ENCODE measurements around the gene CEMP1. TPM values are rescaled to one million over a fixed set of nuclear protein-coding genes. Genes with fewer than 3 reads are reported as not detected.

CEMP1 gene
- total and polyA plus RNA-seq, 10 of the 15 experiments (the other 5 are each of a cell fraction or from before 2014, with no cell fraction given), result 0.05 to 8.2 (median 1.5) TPM; not detected in 5

DNA sequence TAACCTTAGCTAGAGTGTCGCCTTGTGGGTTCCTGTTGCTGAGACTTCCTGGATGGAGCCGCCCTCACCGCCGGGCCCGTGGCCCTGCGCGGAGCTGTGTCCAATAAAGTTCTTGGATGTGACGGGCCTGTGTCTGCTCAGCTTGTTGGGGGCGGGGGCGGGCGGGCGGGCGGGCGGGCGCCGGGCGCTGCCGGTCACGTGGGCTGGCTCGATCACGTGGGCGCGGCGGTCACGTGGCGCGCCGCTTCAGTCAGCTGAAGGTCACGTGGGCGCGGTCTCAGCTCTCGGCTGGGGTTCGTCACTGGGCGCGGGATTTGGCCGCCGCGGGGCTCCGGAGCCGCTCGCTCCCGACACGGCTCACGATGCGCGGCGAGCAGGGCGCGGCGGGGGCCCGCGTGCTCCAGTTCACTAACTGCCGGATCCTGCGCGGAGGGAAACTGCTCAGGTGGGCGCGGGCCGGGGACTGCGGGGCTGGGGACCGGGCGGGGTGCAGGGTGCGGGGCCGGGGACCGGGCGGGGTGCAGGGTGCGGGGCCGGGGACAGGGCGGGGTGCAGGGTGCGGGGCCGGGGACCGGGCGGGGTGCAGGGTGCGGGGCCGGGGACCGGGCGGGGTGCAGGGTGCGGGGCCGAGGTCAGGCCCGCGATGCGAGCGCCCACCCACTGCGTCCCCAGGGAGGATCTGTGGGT, 11.0 kb downstream of the CEMP1 start, which contains the start of gene AMDHD2 (continued):
- TF ChIP-seq, protein P1, sequence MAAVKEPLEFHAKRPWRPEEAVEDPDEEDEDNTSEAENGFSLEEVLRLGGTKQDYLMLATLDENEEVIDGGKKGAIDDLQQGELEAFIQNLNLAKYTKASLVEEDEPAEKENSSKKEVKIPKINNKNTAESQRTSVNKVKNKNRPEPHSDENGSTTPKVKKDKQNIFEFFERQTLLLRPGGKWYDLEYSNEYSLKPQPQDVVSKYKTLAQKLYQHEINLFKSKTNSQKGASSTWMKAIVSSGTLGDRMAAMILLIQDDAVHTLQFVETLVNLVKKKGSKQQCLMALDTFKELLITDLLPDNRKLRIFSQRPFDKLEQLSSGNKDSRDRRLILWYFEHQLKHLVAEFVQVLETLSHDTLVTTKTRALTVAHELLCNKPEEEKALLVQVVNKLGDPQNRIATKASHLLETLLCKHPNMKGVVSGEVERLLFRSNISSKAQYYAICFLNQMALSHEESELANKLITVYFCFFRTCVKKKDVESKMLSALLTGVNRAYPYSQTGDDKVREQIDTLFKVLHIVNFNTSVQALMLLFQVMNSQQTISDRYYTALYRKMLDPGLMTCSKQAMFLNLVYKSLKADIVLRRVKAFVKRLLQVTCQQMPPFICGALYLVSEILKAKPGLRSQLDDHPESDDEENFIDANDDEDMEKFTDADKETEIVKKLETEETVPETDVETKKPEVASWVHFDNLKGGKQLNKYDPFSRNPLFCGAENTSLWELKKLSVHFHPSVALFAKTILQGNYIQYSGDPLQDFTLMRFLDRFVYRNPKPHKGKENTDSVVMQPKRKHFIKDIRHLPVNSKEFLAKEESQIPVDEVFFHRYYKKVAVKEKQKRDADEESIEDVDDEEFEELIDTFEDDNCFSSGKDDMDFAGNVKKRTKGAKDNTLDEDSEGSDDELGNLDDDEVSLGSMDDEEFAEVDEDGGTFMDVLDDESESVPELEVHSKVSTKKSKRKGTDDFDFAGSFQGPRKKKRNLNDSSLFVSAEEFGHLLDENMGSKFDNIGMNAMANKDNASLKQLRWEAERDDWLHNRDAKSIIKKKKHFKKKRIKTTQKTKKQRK (IDR thresholded peaks at IDR 0.05; ENCODE audit: low read depth, low read length), result no peak
- peak; percentile 83; the same call in 2 of the 3 replicates for TF ChIP-seq POU2F2 (IDR thresholded peaks at IDR 0.05; ENCODE audit: borderline replicate concordance, low read depth, low read length)
- peak; percentile 89; the same call in 1 of the 2 replicates for TF ChIP-seq NFIC (IDR thresholded peaks at IDR 0.05; ENCODE audit: low read depth, low read length)
- TF ChIP-seq, protein P2, sequence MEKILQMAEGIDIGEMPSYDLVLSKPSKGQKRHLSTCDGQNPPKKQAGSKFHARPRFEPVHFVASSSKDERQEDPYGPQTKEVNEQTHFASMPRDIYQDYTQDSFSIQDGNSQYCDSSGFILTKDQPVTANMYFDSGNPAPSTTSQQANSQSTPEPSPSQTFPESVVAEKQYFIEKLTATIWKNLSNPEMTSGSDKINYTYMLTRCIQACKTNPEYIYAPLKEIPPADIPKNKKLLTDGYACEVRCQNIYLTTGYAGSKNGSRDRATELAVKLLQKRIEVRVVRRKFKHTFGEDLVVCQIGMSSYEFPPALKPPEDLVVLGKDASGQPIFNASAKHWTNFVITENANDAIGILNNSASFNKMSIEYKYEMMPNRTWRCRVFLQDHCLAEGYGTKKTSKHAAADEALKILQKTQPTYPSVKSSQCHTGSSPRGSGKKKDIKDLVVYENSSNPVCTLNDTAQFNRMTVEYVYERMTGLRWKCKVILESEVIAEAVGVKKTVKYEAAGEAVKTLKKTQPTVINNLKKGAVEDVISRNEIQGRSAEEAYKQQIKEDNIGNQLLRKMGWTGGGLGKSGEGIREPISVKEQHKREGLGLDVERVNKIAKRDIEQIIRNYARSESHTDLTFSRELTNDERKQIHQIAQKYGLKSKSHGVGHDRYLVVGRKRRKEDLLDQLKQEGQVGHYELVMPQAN (conservative IDR thresholded peaks at IDR 0.05), result peak; percentile 94
- TF ChIP-seq EP300 (IDR thresholded peaks at IDR 0.05; ENCODE audit: borderline replicate concordance in 1 of 2, control insufficient read depth in 1 of 2, low read depth in 2 of 2, low read length in 2 of 2), result no peak
- TF ChIP-seq ZNF217 (IDR thresholded peaks at IDR 0.05), result no peak
- TF ChIP-seq, protein P3, sequence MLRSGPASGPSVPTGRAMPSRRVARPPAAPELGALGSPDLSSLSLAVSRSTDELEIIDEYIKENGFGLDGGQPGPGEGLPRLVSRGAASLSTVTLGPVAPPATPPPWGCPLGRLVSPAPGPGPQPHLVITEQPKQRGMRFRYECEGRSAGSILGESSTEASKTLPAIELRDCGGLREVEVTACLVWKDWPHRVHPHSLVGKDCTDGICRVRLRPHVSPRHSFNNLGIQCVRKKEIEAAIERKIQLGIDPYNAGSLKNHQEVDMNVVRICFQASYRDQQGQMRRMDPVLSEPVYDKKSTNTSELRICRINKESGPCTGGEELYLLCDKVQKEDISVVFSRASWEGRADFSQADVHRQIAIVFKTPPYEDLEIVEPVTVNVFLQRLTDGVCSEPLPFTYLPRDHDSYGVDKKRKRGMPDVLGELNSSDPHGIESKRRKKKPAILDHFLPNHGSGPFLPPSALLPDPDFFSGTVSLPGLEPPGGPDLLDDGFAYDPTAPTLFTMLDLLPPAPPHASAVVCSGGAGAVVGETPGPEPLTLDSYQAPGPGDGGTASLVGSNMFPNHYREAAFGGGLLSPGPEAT (IDR thresholded peaks at IDR 0.05; ENCODE audit: low read depth), result 0 out of 2 replicates have a peak, but pooled peaks have one; percentile 14
- TF ChIP-seq, protein P4, sequence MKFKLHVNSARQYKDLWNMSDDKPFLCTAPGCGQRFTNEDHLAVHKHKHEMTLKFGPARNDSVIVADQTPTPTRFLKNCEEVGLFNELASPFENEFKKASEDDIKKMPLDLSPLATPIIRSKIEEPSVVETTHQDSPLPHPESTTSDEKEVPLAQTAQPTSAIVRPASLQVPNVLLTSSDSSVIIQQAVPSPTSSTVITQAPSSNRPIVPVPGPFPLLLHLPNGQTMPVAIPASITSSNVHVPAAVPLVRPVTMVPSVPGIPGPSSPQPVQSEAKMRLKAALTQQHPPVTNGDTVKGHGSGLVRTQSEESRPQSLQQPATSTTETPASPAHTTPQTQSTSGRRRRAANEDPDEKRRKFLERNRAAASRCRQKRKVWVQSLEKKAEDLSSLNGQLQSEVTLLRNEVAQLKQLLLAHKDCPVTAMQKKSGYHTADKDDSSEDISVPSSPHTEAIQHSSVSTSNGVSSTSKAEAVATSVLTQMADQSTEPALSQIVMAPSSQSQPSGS (IDR thresholded peaks at IDR 0.05; ENCODE audit: low read length), result no peak
- no peak for TF ChIP-seq ZNF622 (IDR thresholded peaks at IDR 0.05)
- peak; percentile 43 for TF ChIP-seq BRCA1 (IDR thresholded peaks at IDR 0.05; ENCODE audit: low read depth, low read length)
- TF ChIP-seq, protein P5, sequence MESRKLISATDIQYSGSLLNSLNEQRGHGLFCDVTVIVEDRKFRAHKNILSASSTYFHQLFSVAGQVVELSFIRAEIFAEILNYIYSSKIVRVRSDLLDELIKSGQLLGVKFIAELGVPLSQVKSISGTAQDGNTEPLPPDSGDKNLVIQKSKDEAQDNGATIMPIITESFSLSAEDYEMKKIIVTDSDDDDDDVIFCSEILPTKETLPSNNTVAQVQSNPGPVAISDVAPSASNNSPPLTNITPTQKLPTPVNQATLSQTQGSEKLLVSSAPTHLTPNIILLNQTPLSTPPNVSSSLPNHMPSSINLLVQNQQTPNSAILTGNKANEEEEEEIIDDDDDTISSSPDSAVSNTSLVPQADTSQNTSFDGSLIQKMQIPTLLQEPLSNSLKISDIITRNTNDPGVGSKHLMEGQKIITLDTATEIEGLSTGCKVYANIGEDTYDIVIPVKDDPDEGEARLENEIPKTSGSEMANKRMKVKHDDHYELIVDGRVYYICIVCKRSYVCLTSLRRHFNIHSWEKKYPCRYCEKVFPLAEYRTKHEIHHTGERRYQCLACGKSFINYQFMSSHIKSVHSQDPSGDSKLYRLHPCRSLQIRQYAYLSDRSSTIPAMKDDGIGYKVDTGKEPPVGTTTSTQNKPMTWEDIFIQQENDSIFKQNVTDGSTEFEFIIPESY (IDR thresholded peaks at IDR 0.05), result no peak
- TF ChIP-seq FOS (IDR thresholded peaks at IDR 0.05; ENCODE audit: borderline replicate concordance, extremely low read depth, insufficient read length), result peak; percentile 89
- peak; percentile 90 for TF ChIP-seq TARDBP (IDR thresholded peaks at IDR 0.05; ENCODE audit: borderline replicate concordance)
- TF ChIP-seq NR2F1 (conservative IDR thresholded peaks at IDR 0.05), result 0 out of 2 replicates have a peak, but pooled peaks have one; percentile 30
- TF ChIP-seq TAF1 (IDR thresholded peaks at IDR 0.05; ENCODE audit: borderline replicate concordance, low read depth, low read length), result peak; percentile 63
